HG03558 (cell line): Measurements from ENCODE around the gene CHRNA4.

Experiments
- ATAC-seq: cut with Tn5 transposase; IDR thresholded peaks from one replicate; pipeline ENCODE4 v1.9.1; 2021; ENCODE audit warnings: moderate number of reproducible peaks; ENCODE audit not compliant: unreplicated experiment; ENCODE audit errors: extremely low read depth

CHRNA4 gene

GRCh38 chr20:63365601-63366389 is 4.6 kb upstream of the CHRNA4 start:
- no peak for ATAC-seq

- no peak for ATAC-seq
Observed at GRCh38 chr20:63364801-63365585, 3.8 kb upstream of the CHRNA4 start.

GRCh38 chr20:63363981-63364561 is 2.9 kb upstream of the CHRNA4 start:
- no peak for ATAC-seq

- no peak for ATAC-seq
Observed at GRCh38 chr20:63363013-63363957, 2.1 kb upstream of the CHRNA4 start.

GRCh38 chr20:63362436-63363009 is 1.4 kb upstream of the CHRNA4 start:
- ATAC-seq, result no peak

- no peak for ATAC-seq
Observed at GRCh38 chr20:63361519-63362435, 628 bp upstream of the CHRNA4 start.

GRCh38 chr20:63359937-63360849 is 956 bp downstream of the CHRNA4 start:
- no peak for ATAC-seq

GRCh38 chr20:63359164-63359934 is 1.8 kb downstream of the CHRNA4 start:
- no peak for ATAC-seq

- no peak for ATAC-seq
Observed at GRCh38 chr20:63357921-63358905, 2.9 kb downstream of the CHRNA4 start.

GRCh38 chr20:63356931-63357879 is 3.9 kb downstream of the CHRNA4 start:
- no peak for ATAC-seq

- ATAC-seq, result no peak
Observed at GRCh38 chr20:63356511-63356910, 4.6 kb downstream of the CHRNA4 start.

- ATAC-seq, result no peak
Observed at GRCh38 chr20:63355781-63356295, 5.3 kb downstream of the CHRNA4 start.

- ATAC-seq, result no peak
Observed at GRCh38 chr20:63354636-63355350, 6.4 kb downstream of the CHRNA4 start.

- no peak for ATAC-seq
Observed at GRCh38 chr20:63352811-63353221, 8.3 kb downstream of the CHRNA4 start.
